ENCODE results near the gene STX2. TPM values are rescaled to one million over a fixed set of nuclear protein-coding genes. Genes with fewer than 3 reads are reported as not detected.

Gene STX2
- total and polyA plus RNA-seq, 2 experiments from 2014 or later = 16.4 to 35.4 TPM

DNA sequence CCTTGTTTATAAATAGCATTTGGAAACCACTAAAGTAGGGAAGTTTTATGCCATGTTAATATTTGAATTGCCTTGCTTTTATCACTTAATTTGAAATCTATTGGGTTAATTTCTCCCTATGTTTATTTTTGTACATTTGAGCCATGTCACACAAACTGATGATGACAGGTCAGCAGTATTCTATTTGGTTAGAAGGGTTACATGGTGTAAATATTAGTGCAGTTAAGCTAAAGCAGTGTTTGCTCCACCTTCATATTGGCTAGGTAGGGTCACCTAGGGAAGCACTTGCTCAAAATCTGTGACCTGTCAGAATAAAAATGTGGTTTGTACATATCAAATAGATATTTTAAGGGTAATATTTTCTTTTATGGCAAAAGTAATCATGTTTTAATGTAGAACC lies 37.2 kb upstream of the STX2 start:
- ATAC-seq (no peak), DNase-seq (ENCODE audit: low spot score) (no peak)
- H3K4me1 ChIP-seq (ENCODE audit: insufficient read depth) = peaks cover 39% of the 10 kb centered on the region
- H3K36me3 ChIP-seq (ENCODE audit: insufficient read depth) = peaks cover 47% of the 10 kb centered on the region
- Mint-ChIP-seq H3K36me3 (ENCODE audit: low read depth) (peaks cover 54% of the 10 kb centered on the region), H3K9me3 (peaks cover 4% of the 10 kb centered on the region; the same call in 2 of the 3 replicates), H3K27me3 (ENCODE audit: insufficient read depth, low read depth, poor library complexity) (peaks cover 24% of the 10 kb centered on the region), H3K4me3 (no peak overlapping the region; the same call in 2 of the 3 replicates), H3K27ac (no peak overlapping the region), H3K4me1 (peaks cover 53% of the 10 kb centered on the region)
- H3K9me2 ChIP-seq (ENCODE audit: insufficient read depth) = no peaks in the 10 kb centered on the region
- H3F3A ChIP-seq (replicated peaks; ENCODE audit: low read depth) = peaks cover 59% of the 10 kb centered on the region
- H3K27ac ChIP-seq (ENCODE audit: low read depth) = no peak overlapping the region
- no peaks in the 10 kb centered on the region for H3K27me3 ChIP-seq (ENCODE audit: insufficient read depth)
- no peak for TF ChIP-seq JUNB (IDR thresholded peaks at IDR 0.05; ENCODE audit: unreplicated experiment)
- no peak for TF ChIP-seq STAT1 (IDR thresholded peaks at IDR 0.05; ENCODE audit: unreplicated experiment)
- no peak for TF ChIP-seq ZNF114 (CRISPR knock-in tag; IDR thresholded peaks at IDR 0.05)
- TF ChIP-seq, protein P1, sequence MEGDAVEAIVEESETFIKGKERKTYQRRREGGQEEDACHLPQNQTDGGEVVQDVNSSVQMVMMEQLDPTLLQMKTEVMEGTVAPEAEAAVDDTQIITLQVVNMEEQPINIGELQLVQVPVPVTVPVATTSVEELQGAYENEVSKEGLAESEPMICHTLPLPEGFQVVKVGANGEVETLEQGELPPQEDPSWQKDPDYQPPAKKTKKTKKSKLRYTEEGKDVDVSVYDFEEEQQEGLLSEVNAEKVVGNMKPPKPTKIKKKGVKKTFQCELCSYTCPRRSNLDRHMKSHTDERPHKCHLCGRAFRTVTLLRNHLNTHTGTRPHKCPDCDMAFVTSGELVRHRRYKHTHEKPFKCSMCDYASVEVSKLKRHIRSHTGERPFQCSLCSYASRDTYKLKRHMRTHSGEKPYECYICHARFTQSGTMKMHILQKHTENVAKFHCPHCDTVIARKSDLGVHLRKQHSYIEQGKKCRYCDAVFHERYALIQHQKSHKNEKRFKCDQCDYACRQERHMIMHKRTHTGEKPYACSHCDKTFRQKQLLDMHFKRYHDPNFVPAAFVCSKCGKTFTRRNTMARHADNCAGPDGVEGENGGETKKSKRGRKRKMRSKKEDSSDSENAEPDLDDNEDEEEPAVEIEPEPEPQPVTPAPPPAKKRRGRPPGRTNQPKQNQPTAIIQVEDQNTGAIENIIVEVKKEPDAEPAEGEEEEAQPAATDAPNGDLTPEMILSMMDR (conservative IDR thresholded peaks at IDR 0.05; ENCODE audit: low read depth in 2 of 2) = no peak
- TF ChIP-seq, protein P2, sequence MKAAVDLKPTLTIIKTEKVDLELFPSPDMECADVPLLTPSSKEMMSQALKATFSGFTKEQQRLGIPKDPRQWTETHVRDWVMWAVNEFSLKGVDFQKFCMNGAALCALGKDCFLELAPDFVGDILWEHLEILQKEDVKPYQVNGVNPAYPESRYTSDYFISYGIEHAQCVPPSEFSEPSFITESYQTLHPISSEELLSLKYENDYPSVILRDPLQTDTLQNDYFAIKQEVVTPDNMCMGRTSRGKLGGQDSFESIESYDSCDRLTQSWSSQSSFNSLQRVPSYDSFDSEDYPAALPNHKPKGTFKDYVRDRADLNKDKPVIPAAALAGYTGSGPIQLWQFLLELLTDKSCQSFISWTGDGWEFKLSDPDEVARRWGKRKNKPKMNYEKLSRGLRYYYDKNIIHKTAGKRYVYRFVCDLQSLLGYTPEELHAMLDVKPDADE (IDR thresholded peaks at IDR 0.05) = no peak
- no peak for TF ChIP-seq NANOG (IDR thresholded peaks at IDR 0.05; ENCODE audit: borderline replicate concordance)
- TF ChIP-seq, protein P3, sequence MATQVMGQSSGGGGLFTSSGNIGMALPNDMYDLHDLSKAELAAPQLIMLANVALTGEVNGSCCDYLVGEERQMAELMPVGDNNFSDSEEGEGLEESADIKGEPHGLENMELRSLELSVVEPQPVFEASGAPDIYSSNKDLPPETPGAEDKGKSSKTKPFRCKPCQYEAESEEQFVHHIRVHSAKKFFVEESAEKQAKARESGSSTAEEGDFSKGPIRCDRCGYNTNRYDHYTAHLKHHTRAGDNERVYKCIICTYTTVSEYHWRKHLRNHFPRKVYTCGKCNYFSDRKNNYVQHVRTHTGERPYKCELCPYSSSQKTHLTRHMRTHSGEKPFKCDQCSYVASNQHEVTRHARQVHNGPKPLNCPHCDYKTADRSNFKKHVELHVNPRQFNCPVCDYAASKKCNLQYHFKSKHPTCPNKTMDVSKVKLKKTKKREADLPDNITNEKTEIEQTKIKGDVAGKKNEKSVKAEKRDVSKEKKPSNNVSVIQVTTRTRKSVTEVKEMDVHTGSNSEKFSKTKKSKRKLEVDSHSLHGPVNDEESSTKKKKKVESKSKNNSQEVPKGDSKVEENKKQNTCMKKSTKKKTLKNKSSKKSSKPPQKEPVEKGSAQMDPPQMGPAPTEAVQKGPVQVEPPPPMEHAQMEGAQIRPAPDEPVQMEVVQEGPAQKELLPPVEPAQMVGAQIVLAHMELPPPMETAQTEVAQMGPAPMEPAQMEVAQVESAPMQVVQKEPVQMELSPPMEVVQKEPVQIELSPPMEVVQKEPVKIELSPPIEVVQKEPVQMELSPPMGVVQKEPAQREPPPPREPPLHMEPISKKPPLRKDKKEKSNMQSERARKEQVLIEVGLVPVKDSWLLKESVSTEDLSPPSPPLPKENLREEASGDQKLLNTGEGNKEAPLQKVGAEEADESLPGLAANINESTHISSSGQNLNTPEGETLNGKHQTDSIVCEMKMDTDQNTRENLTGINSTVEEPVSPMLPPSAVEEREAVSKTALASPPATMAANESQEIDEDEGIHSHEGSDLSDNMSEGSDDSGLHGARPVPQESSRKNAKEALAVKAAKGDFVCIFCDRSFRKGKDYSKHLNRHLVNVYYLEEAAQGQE (IDR thresholded peaks at IDR 0.05; ENCODE audit: unreplicated experiment) = no peak
- no peak for TF ChIP-seq ZNF331 (CRISPR knock-in tag; IDR thresholded peaks at IDR 0.05; ENCODE audit: low read depth)
- no peak for TF ChIP-seq EZH2 (IDR thresholded peaks at IDR 0.05; ENCODE audit: low read depth, unreplicated experiment)
- TF ChIP-seq, protein P4, sequence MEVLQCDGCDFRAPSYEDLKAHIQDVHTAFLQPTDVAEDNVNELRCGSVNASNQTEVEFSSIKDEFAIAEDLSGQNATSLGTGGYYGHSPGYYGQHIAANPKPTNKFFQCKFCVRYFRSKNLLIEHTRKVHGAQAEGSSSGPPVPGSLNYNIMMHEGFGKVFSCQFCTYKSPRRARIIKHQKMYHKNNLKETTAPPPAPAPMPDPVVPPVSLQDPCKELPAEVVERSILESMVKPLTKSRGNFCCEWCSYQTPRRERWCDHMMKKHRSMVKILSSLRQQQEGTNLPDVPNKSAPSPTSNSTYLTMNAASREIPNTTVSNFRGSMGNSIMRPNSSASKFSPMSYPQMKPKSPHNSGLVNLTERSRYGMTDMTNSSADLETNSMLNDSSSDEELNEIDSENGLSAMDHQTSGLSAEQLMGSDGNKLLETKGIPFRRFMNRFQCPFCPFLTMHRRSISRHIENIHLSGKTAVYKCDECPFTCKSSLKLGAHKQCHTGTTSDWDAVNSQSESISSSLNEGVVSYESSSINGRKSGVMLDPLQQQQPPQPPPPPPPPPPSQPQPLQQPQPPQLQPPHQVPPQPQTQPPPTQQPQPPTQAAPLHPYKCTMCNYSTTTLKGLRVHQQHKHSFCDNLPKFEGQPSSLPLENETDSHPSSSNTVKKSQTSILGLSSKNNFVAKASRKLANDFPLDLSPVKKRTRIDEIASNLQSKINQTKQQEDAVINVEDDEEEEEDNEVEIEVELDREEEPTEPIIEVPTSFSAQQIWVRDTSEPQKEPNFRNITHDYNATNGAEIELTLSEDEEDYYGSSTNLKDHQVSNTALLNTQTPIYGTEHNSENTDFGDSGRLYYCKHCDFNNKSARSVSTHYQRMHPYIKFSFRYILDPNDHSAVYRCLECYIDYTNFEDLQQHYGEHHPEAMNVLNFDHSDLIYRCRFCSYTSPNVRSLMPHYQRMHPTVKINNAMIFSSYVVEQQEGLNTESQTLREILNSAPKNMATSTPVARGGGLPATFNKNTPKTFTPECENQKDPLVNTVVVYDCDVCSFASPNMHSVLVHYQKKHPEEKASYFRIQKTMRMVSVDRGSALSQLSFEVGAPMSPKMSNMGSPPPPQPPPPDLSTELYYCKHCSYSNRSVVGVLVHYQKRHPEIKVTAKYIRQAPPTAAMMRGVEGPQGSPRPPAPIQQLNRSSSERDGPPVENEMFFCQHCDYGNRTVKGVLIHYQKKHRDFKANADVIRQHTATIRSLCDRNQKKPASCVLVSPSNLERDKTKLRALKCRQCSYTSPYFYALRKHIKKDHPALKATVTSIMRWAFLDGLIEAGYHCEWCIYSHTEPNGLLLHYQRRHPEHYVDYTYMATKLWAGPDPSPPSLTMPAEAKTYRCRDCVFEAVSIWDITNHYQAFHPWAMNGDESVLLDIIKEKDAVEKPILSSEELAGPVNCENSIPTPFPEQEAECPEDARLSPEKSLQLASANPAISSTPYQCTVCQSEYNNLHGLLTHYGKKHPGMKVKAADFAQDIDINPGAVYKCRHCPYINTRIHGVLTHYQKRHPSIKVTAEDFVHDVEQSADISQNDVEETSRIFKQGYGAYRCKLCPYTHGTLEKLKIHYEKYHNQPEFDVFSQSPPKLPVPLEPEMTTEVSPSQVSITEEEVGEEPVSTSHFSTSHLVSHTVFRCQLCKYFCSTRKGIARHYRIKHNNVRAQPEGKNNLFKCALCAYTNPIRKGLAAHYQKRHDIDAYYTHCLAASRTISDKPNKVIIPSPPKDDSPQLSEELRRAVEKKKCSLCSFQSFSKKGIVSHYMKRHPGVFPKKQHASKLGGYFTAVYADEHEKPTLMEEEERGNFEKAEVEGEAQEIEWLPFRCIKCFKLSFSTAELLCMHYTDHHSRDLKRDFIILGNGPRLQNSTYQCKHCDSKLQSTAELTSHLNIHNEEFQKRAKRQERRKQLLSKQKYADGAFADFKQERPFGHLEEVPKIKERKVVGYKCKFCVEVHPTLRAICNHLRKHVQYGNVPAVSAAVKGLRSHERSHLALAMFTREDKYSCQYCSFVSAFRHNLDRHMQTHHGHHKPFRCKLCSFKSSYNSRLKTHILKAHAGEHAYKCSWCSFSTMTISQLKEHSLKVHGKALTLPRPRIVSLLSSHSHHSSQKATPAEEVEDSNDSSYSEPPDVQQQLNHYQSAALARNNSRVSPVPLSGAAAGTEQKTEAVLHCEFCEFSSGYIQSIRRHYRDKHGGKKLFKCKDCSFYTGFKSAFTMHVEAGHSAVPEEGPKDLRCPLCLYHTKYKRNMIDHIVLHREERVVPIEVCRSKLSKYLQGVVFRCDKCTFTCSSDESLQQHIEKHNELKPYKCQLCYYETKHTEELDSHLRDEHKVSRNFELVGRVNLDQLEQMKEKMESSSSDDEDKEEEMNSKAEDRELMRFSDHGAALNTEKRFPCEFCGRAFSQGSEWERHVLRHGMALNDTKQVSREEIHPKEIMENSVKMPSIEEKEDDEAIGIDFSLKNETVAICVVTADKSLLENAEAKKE (CRISPR knock-in tag; IDR thresholded peaks at IDR 0.05) = no peak
- TF ChIP-seq POLR2AphosphoS5 (IDR thresholded peaks at IDR 0.05; ENCODE audit: low read depth) = no peak
- TF ChIP-seq EZH2phosphoT487 (IDR thresholded peaks at IDR 0.05; ENCODE audit: unreplicated experiment) = no peak
- TF ChIP-seq CREB1 (CRISPR knock-in tag; IDR thresholded peaks at IDR 0.05; ENCODE audit: low read depth) = no peak
- H3K79me2 ChIP-seq (replicated peaks; ENCODE audit: insufficient read depth) = peaks cover 33% of the 10 kb centered on the region
- H4K20me1 ChIP-seq (replicated peaks; ENCODE audit: insufficient read depth) = peaks cover 44% of the 10 kb centered on the region
- H3K4me2 ChIP-seq = 0 out of 2 replicates have a peak overlapping the region, but pooled peaks have one; percentile 2
- H2AFZ ChIP-seq = no peak overlapping the region
- H3K4me3 ChIP-seq = no peak overlapping the region

All from GM23338 (cell line).